ENCODE measurements around the gene AGPS.
"Not testable (repeated sequence)": the region's sequence is repeated elsewhere in the genome, so short reads cannot be mapped to it uniquely, and the experiment has no call there.

AGPS gene

GRCh38 chr2:177392373-177393202 lies at the start of gene AGPS:
Gene AGPS (plus strand): TSS chr2:177392773. CDS start chr2:177392790, 17 bp downstream.
- peaks cover 0 to 11% (median 6%) of the 10 kb centered on the region in 11 experiments; a peak in 5 of 22 replicates for H3K36me3 ChIP-seq
- peak within 1 kb of the TSS; percentile 67 to 85 (median 78) for H3K4me3 ChIP-seq
- peaks cover 0 to 30% (median 20%) of the 10 kb centered on the region in 11 experiments; a peak in 18 of 22 replicates for H3K27me3 ChIP-seq
- peak within 1 kb of the TSS; percentile 70 to 87 (median 79) for H3K27ac ChIP-seq
- H4K20me1 ChIP-seq, result peaks cover 0 to 28% (median 3%) of the 10 kb centered on the region in 11 experiments; a peak in 9 of 22 replicates
- H3K4me1 ChIP-seq, result peaks cover 26 to 57% (median 30%) of the 10 kb centered on the region in 10 experiments
- no peaks in the 10 kb centered on the region for H3K9me3 ChIP-seq (replicated peaks in 1 of 11)
- peak within 1 kb of the TSS; percentile 80 to 88 (median 84) for H3K9ac ChIP-seq
- no peak for TF ChIP-seq Cebpa-rat (IDR thresholded peaks at IDR 0.05)
- H3K4me2 ChIP-seq, result peak within 1 kb of the TSS; percentile 85 to 98 (median 94)

GRCh38 chr2:177343773-177344172 lies 48.8 kb upstream of the AGPS start:
- TF ChIP-seq Cebpa-rat (IDR thresholded peaks at IDR 0.05), result no peak
- Histone ChIP-seq H3K27ac (no peak overlapping the region), H3K4me3 (no peak overlapping the region), H4K20me1 (no peaks in the 10 kb centered on the region), H3K4me1 (peaks cover 0 to 29% (median 16%) of the 10 kb centered on the region in 10 experiments; a peak in 16 of 20 replicates), H3K36me3 (no peaks in the 10 kb centered on the region), H3K4me2 (no peak overlapping the region), H3K9ac (no peak overlapping the region), H3K9me3 (replicated peaks in 1 of 11) (no peaks in the 10 kb centered on the region), H3K27me3 (no peaks in the 10 kb centered on the region)

- Histone ChIP-seq H3K36me3 (no peaks in the 10 kb centered on the region), H3K4me3 (no peak overlapping the region), H3K9ac (no peak overlapping the region), H3K27ac (no peak overlapping the region), H3K27me3 (no peaks in the 10 kb centered on the region), H4K20me1 (no peaks in the 10 kb centered on the region), H3K4me2 (no peak overlapping the region), H3K4me1 (peaks cover 0 to 32% (median 20%) of the 10 kb centered on the region in 10 experiments; a peak in 16 of 20 replicates), H3K9me3 (replicated peaks in 1 of 11) (no peaks in the 10 kb centered on the region)
- TF ChIP-seq Cebpa-rat (IDR thresholded peaks at IDR 0.05), result no peak
These were observed 48.3 kb upstream of the AGPS start for GRCh38 chr2:177344316-177344715.

GRCh38 chr2:177346192-177346591 lies 46.4 kb upstream of the AGPS start:
- no peak overlapping the region for H3K27ac ChIP-seq
- H4K20me1 ChIP-seq, result no peaks in the 10 kb centered on the region
- no peaks in the 10 kb centered on the region for H3K36me3 ChIP-seq
- H3K9me3 ChIP-seq (replicated peaks in 1 of 11), result no peaks in the 10 kb centered on the region; a peak in 1 of 22 replicates
- no peaks in the 10 kb centered on the region for H3K27me3 ChIP-seq
- H3K4me1 ChIP-seq, result peaks cover 6 to 32% (median 20%) of the 10 kb centered on the region in 10 experiments; a peak in 18 of 20 replicates
- no peak overlapping the region for H3K4me2 ChIP-seq
- H3K4me3 ChIP-seq, result no peak overlapping the region
- TF ChIP-seq Cebpa-rat (IDR thresholded peaks at IDR 0.05), result no peak
- no peak overlapping the region for H3K9ac ChIP-seq

GRCh38 chr2:177347570-177347969 lies 45.0 kb upstream of the AGPS start:
- H3K9me3 ChIP-seq (replicated peaks in 1 of 11), result no peaks in the 10 kb centered on the region; a peak in 1 of 22 replicates
- H3K4me2 ChIP-seq, result peak overlapping the region in 8 of 11 experiments; percentile 15 to 72 (median 50); a peak in 13 of 22 replicates
- H3K27me3 ChIP-seq, result no peaks in the 10 kb centered on the region
- H3K27ac ChIP-seq, result no peak overlapping the region
- H4K20me1 ChIP-seq, result no peaks in the 10 kb centered on the region
- H3K36me3 ChIP-seq, result no peaks in the 10 kb centered on the region
- no peak overlapping the region for H3K9ac ChIP-seq
- TF ChIP-seq Cebpa-rat (IDR thresholded peaks at IDR 0.05), result no peak
- H3K4me1 ChIP-seq, result peaks cover 17 to 40% (median 31%) of the 10 kb centered on the region in 10 experiments
- no peak overlapping the region for H3K4me3 ChIP-seq

GRCh38 chr2:177348118-177348654 lies 44.4 kb upstream of the AGPS start:
- Histone ChIP-seq H3K4me2 (peak overlapping the region in 10 of 11 experiments; percentile 3 to 72 (median 50); a peak in 16 of 22 replicates), H3K36me3 (no peaks in the 10 kb centered on the region), H3K27ac (peak overlapping the region in 1 of 11 experiments; percentile 26; a peak in 1 of 22 replicates), H4K20me1 (no peaks in the 10 kb centered on the region), H3K9me3 (replicated peaks in 1 of 11) (no peaks in the 10 kb centered on the region; a peak in 1 of 22 replicates), H3K9ac (no peak overlapping the region), H3K4me3 (no peak overlapping the region), H3K4me1 (peaks cover 23 to 46% (median 37%) of the 10 kb centered on the region in 10 experiments), H3K27me3 (no peaks in the 10 kb centered on the region)
- no peak for TF ChIP-seq Cebpa-rat (IDR thresholded peaks at IDR 0.05)

GRCh38 chr2:177348733-177349693 lies 43.6 kb upstream of the AGPS start:
- no peaks in the 10 kb centered on the region for H3K27me3 ChIP-seq
- TF ChIP-seq Cebpa-rat (IDR thresholded peaks at IDR 0.05), result no peak
- no peaks in the 10 kb centered on the region for H3K36me3 ChIP-seq
- peaks cover 29 to 46% (median 38%) of the 10 kb centered on the region in 10 experiments for H3K4me1 ChIP-seq
- no peaks in the 10 kb centered on the region for H4K20me1 ChIP-seq
- no peak overlapping the region for H3K4me3 ChIP-seq
- H3K9me3 ChIP-seq (replicated peaks in 1 of 11), result no peaks in the 10 kb centered on the region; a peak in 1 of 22 replicates
- no peak overlapping the region for H3K9ac ChIP-seq
- H3K4me2 ChIP-seq, result peak overlapping the region in 10 of 11 experiments; percentile 3 to 72 (median 50); a peak in 17 of 22 replicates
- peak overlapping the region in 1 of 11 experiments; percentile 26; a peak in 2 of 22 replicates for H3K27ac ChIP-seq

GRCh38 chr2:177350624-177351023 lies 41.9 kb upstream of the AGPS start:
- not testable (repeated sequence) for H3K36me3 ChIP-seq; H3K9ac ChIP-seq; H3K4me3 ChIP-seq; H3K9me3 ChIP-seq (replicated peaks in 1 of 11); H4K20me1 ChIP-seq; H3K27me3 ChIP-seq
- peak overlapping the region in 2 of 11 experiments; percentile 43 to 46; a peak in 3 of 22 replicates for H3K27ac ChIP-seq
- H3K4me1 ChIP-seq, result peaks cover 31 to 46% (median 38%) of the 10 kb centered on the region in 10 experiments
- H3K4me2 ChIP-seq, result peak overlapping the region in 1 of 11 experiments; percentile 40; a peak in 3 of 22 replicates

- not testable (repeated sequence) for H4K20me1 ChIP-seq; H3K27me3 ChIP-seq; H3K9me3 ChIP-seq (replicated peaks in 1 of 11); H3K4me3 ChIP-seq; H3K36me3 ChIP-seq; H3K4me2 ChIP-seq; H3K9ac ChIP-seq
- Histone ChIP-seq H3K4me1 (peaks cover 31 to 46% (median 38%) of the 10 kb centered on the region in 10 experiments), H3K27ac (peak overlapping the region in 4 of 11 experiments; percentile 16 to 61 (median 36); a peak in 4 of 22 replicates)
These were observed 41.5 kb upstream of the AGPS start for GRCh38 chr2:177351121-177351520.
